IPS-15b (cell line): ENCODE results near the gene KRTAP10-4.

ENCODE experiments used
- H3K27me3 ChIP-seq: one replicate; pipeline ENCODE4 v1.6.1; 2013; ENCODE audit warnings: low read length; ENCODE audit not compliant: control insufficient read depth, insufficient read depth
- H3K36me3 ChIP-seq: one replicate; pipeline ENCODE4 v1.6.1; 2013; ENCODE audit warnings: low read length; ENCODE audit not compliant: control insufficient read depth, insufficient read depth
- H3K4me1 ChIP-seq: one replicate; pipeline ENCODE4 v1.6.1; 2013; ENCODE audit warnings: mild to moderate bottlenecking, low read length; ENCODE audit not compliant: control insufficient read depth, insufficient read depth
- H3K4me3 ChIP-seq: one replicate; pipeline ENCODE4 v1.5.1; 2013; ENCODE audit warnings: low read depth, low read length
- H3K9ac ChIP-seq: one replicate; pipeline ENCODE4 v1.6.1; 2013; ENCODE audit warnings: low read depth, mild to moderate bottlenecking, low read length
- H3K9me3 ChIP-seq: one replicate; pipeline ENCODE4 v1.6.1; 2013; ENCODE audit warnings: mild to moderate bottlenecking, low read length; ENCODE audit not compliant: control insufficient read depth, insufficient read depth

The KRTAP10-4 gene

GRCh38 chr21:44530221-44530902 is 43.2 kb upstream of the KRTAP10-4 start:
- H3K27me3 ChIP-seq: no peaks in the 10 kb centered on the region
- H3K4me1 ChIP-seq: no peaks in the 10 kb centered on the region
- H3K36me3 ChIP-seq: no peaks in the 10 kb centered on the region
- H3K4me3 ChIP-seq: no peak overlapping the region
- no peaks in the 10 kb centered on the region for H3K9me3 ChIP-seq
- no peak overlapping the region for H3K9ac ChIP-seq

- Histone ChIP-seq H3K4me1 (no peaks in the 10 kb centered on the region), H3K27me3 (no peaks in the 10 kb centered on the region)
Observed at GRCh38 chr21:44530903-44531605, 42.5 kb upstream of the KRTAP10-4 start.

GRCh38 chr21:44531606-44532564 is 41.6 kb upstream of the KRTAP10-4 start:
- no peaks in the 10 kb centered on the region for H3K36me3 ChIP-seq
- H3K27me3 ChIP-seq: no peaks in the 10 kb centered on the region
- no peaks in the 10 kb centered on the region for H3K4me1 ChIP-seq
- no peaks in the 10 kb centered on the region for H3K9me3 ChIP-seq
- H3K4me3 ChIP-seq: no peak overlapping the region
- H3K9ac ChIP-seq: no peak overlapping the region

More at GRCh38 chr21:44530903-44531605, 42.5 kb upstream of the KRTAP10-4 start:
- H3K4me3 ChIP-seq: no peak overlapping the region
- no peaks in the 10 kb centered on the region for H3K36me3 ChIP-seq
- H3K9me3 ChIP-seq: no peaks in the 10 kb centered on the region
- H3K9ac ChIP-seq: no peak overlapping the region

GRCh38 chr21:44532712-44533111 is 40.8 kb upstream of the KRTAP10-4 start:
- no peaks in the 10 kb centered on the region for H3K36me3 ChIP-seq
- no peaks in the 10 kb centered on the region for H3K4me1 ChIP-seq
- H3K9me3 ChIP-seq: no peaks in the 10 kb centered on the region
- no peaks in the 10 kb centered on the region for H3K27me3 ChIP-seq
- H3K4me3 ChIP-seq: no peak overlapping the region
- no peak overlapping the region for H3K9ac ChIP-seq

- Histone ChIP-seq H3K4me1 (no peaks in the 10 kb centered on the region), H3K36me3 (no peaks in the 10 kb centered on the region), H3K9ac (no peak overlapping the region), H3K9me3 (no peaks in the 10 kb centered on the region), H3K4me3 (no peak overlapping the region), H3K27me3 (no peaks in the 10 kb centered on the region)
Observed at GRCh38 chr21:44533121-44533890, 40.2 kb upstream of the KRTAP10-4 start.

GRCh38 chr21:44533891-44534627 is 39.5 kb upstream of the KRTAP10-4 start:
- Histone ChIP-seq H3K4me3 (no peak overlapping the region), H3K9me3 (no peaks in the 10 kb centered on the region), H3K4me1 (no peaks in the 10 kb centered on the region), H3K9ac (no peak overlapping the region), H3K27me3 (no peaks in the 10 kb centered on the region), H3K36me3 (no peaks in the 10 kb centered on the region)

- no peaks in the 10 kb centered on the region for H3K27me3 ChIP-seq
- H3K4me1 ChIP-seq: no peaks in the 10 kb centered on the region
- no peaks in the 10 kb centered on the region for H3K36me3 ChIP-seq
- H3K9ac ChIP-seq: no peak overlapping the region
- H3K9me3 ChIP-seq: no peaks in the 10 kb centered on the region
- no peak overlapping the region for H3K4me3 ChIP-seq
Observed at GRCh38 chr21:44534688-44535087, 38.8 kb upstream of the KRTAP10-4 start.

- no peak overlapping the region for H3K4me3 ChIP-seq
- H3K9ac ChIP-seq: no peak overlapping the region
- no peaks in the 10 kb centered on the region for H3K27me3 ChIP-seq
- no peaks in the 10 kb centered on the region for H3K4me1 ChIP-seq
- H3K36me3 ChIP-seq: no peaks in the 10 kb centered on the region
- no peaks in the 10 kb centered on the region for H3K9me3 ChIP-seq
Observed at GRCh38 chr21:44535963-44536362, 37.6 kb upstream of the KRTAP10-4 start.

- Histone ChIP-seq H3K4me1 (no peaks in the 10 kb centered on the region), H3K9ac (no peak overlapping the region), H3K27me3 (no peaks in the 10 kb centered on the region), H3K4me3 (no peak overlapping the region), H3K36me3 (no peaks in the 10 kb centered on the region), H3K9me3 (no peaks in the 10 kb centered on the region)
Observed at GRCh38 chr21:44537930-44538911, 35.3 kb upstream of the KRTAP10-4 start.

GRCh38 chr21:44539046-44539445 is 34.5 kb upstream of the KRTAP10-4 start:
- Histone ChIP-seq H3K4me1 (no peaks in the 10 kb centered on the region), H3K9me3 (no peaks in the 10 kb centered on the region), H3K4me3 (no peak overlapping the region), H3K27me3 (no peaks in the 10 kb centered on the region), H3K36me3 (no peaks in the 10 kb centered on the region), H3K9ac (no peak overlapping the region)
